ENCODE measurements around the gene ABCA3.

GRCh38 chr16:2284001-2284770 lies 56.3 kb downstream of the ABCA3 start:
- TF ChIP-seq CTCF (conservative IDR thresholded peaks at IDR 0.05) (no peak), ZFX (IDR thresholded peaks at IDR 0.05) (no peak)

Data from C4-2B (cell line).